GM23338 (cell line): Measurements from ENCODE around the gene XXYLT1. TPM values are rescaled to one million over a fixed set of nuclear protein-coding genes. Genes with fewer than 3 reads are reported as not detected.

Source experiments
- ATAC-seq: fragments of 200-7000 bp; cut with Tn5 transposase; 3 replicates; pipeline ENCODE4 v1.9.1; 2020
- DNase-seq: peaks from one replicate; pipeline ENCODE4 v3.0.0-alpha.2; 2015; ENCODE audit warnings: low spot score
- H2AFZ ChIP-seq: fragments of 200-600 bp; sonication (generic); 2 replicates; pipeline ENCODE4 v1.8.0; 2016; ENCODE audit warnings: antibody characterized with exemption, mild to moderate bottlenecking, moderate library complexity
- H3F3A ChIP-seq: fragments of 200-600 bp; sonication (generic); replicated peaks from 2 replicates; pipeline ENCODE4 v1.8.0; 2017; ENCODE audit warnings: antibody characterized with exemption, mixed run types, low read depth
- H3K27ac ChIP-seq: fragments of 200-600 bp; sonication (generic); 2 replicates; pipeline ENCODE4 v1.6.1; 2016; ENCODE audit warnings: low read depth
- H3K27me3 ChIP-seq: fragments of 200-600 bp; sonication (generic); 2 replicates; pipeline ENCODE4 v1.8.0; 2016; ENCODE audit warnings: mild to moderate bottlenecking, mixed run types, moderate library complexity; ENCODE audit not compliant: insufficient read depth
- H3K36me3 ChIP-seq: fragments of 200-600 bp; sonication (generic); 2 replicates; pipeline ENCODE4 v1.8.0; 2016; ENCODE audit warnings: mild to moderate bottlenecking; ENCODE audit not compliant: insufficient read depth
- H3K4me1 ChIP-seq: fragments of 200-600 bp; sonication (generic); 2 replicates; pipeline ENCODE4 v1.8.0; 2016; ENCODE audit warnings: mild to moderate bottlenecking, moderate library complexity; ENCODE audit not compliant: insufficient read depth
- H3K4me2 ChIP-seq: fragments of 200-600 bp; sonication (generic); 2 replicates; pipeline ENCODE4 v1.7.1; 2017; ENCODE audit warnings: mixed run types
- H3K4me3 ChIP-seq: fragments of 200-600 bp; sonication (generic); 2 replicates; pipeline ENCODE4 v1.6.1; 2016; ENCODE audit warnings: mixed run types
- H3K79me2 ChIP-seq: fragments of 200-600 bp; sonication (generic); replicated peaks from 2 replicates; pipeline ENCODE4 v1.8.0; 2017; ENCODE audit warnings: mild to moderate bottlenecking; ENCODE audit not compliant: insufficient read depth
- H3K9me2 ChIP-seq: fragments of 200-600 bp; sonication (generic); 2 replicates; pipeline ENCODE4 v1.8.0; 2017; ENCODE audit not compliant: insufficient read depth
- H4K20me1 ChIP-seq: fragments of 200-600 bp; sonication (generic); replicated peaks from 2 replicates; pipeline ENCODE4 v1.8.0; 2017; ENCODE audit warnings: mild to moderate bottlenecking; ENCODE audit not compliant: insufficient read depth
- H3K27ac Mint-ChIP-seq: 2 replicates; pipeline ENCODE4 v1.8.0; 2020; ENCODE audit warnings: inconsistent platforms, mild to moderate bottlenecking, moderate library complexity, mixed read lengths
- H3K27me3 Mint-ChIP-seq: 3 replicates; pipeline ENCODE4 v1.8.0; 2022; ENCODE audit warnings: low read depth, mild to moderate bottlenecking, moderate library complexity, mixed read lengths, inconsistent platforms; ENCODE audit not compliant: insufficient read depth, poor library complexity
- H3K36me3 Mint-ChIP-seq: 3 replicates; pipeline ENCODE4 v1.8.0; 2021; ENCODE audit warnings: low read depth, mild to moderate bottlenecking, inconsistent platforms, moderate library complexity, mixed read lengths
- H3K4me1 Mint-ChIP-seq: 3 replicates; pipeline ENCODE4 v1.8.0; 2020; ENCODE audit warnings: mild to moderate bottlenecking, inconsistent platforms, mixed read lengths
- H3K4me3 Mint-ChIP-seq: 3 replicates; pipeline ENCODE4 v1.8.0; 2021; ENCODE audit warnings: moderate library complexity, mild to moderate bottlenecking, inconsistent platforms, mixed read lengths
- H3K9me3 Mint-ChIP-seq: 3 replicates; pipeline ENCODE4 v1.8.0; 2020; ENCODE audit warnings: moderate library complexity, mild to moderate bottlenecking, inconsistent platforms, mixed read lengths
- ETS1 ChIP-seq: IDR thresholded peaks from 2 replicates; pipeline ENCODE4 v1.6.1; 2016; ENCODE audit warnings: antibody characterized with exemption
- EZH2phosphoT487 ChIP-seq: fragments of 200-600 bp; sonication (generic); IDR thresholded peaks from one replicate; pipeline ENCODE4 v1.8.1; 2018; ENCODE audit warnings: antibody characterized with exemption; ENCODE audit not compliant: unreplicated experiment
- NANOG ChIP-seq: IDR thresholded peaks from 2 replicates; pipeline ENCODE4 v1.6.1; 2016; ENCODE audit warnings: antibody characterized with exemption, borderline replicate concordance
- POLR2AphosphoS5 ChIP-seq: IDR thresholded peaks from 2 replicates; pipeline ENCODE4 v1.6.1; 2016; ENCODE audit warnings: antibody characterized with exemption, low read depth
- REST ChIP-seq: IDR thresholded peaks from one replicate; pipeline ENCODE4 v1.6.1; 2018; ENCODE audit warnings: antibody characterized with exemption; ENCODE audit not compliant: unreplicated experiment
- STAT1 ChIP-seq: IDR thresholded peaks from one replicate; pipeline ENCODE4 v1.6.1; 2016; ENCODE audit warnings: antibody characterized with exemption; ENCODE audit not compliant: unreplicated experiment
- ZNF114 ChIP-seq: fragments of 250-450 bp; sonication (Bioruptor Pico); IDR thresholded peaks from 2 replicates; pipeline ENCODE4 v1.5.0; 2020; ENCODE audit warnings: mild to moderate bottlenecking, moderate library complexity
- polyA plus RNA-seq: library from polyadenylated mRNA; unstranded; fragments of >200 nt; fragmentation: Nextera tagmentation; extraction: Ambion mirVana; gene quantifications from 2 replicates; pipeline ENCODE4 v1.2.1, GENCODE V29; 2016
- total RNA-seq: library from RNA; depleted of rRNA; stranded (reverse); fragments of >200 nt; shearing (Covaris generic); gene quantifications from 2 replicates; pipeline ENCODE4 v1.2.3, GENCODE V29; 2014
- TF ChIP-seq, protein P1 (sequence below), 2 experiments: fragments of 200-600 bp in 1 of 2; sonication (generic) in 1 of 2; conservative IDR thresholded peaks; 2 replicates each; pipeline versions ENCODE4 v1.5.1 to v1.6.1; 2016 to 2017; ENCODE audit warnings: antibody characterized with exemption in 2 of 2, low read depth in 2 of 2, mild to moderate bottlenecking in 2 of 2, moderate library complexity in 1 of 2

The XXYLT1 gene
- total and polyA plus RNA-seq, 2 experiments from 2014 or later, result 13.5 to 34.8 TPM

- TF ChIP-seq STAT1, result no peak
These were observed 4.5 kb downstream of the XXYLT1 start (continued) for GRCh38 chr3:195266428-195266827.

- Histone ChIP-seq H3F3A (peaks cover 13% of the 10 kb centered on the region; the same call in 1 of the 2 replicates), H3K9me2 (no peaks in the 10 kb centered on the region), H3K27me3 (no peaks in the 10 kb centered on the region), H4K20me1 (peaks cover 79% of the 10 kb centered on the region), H2AFZ (no peak overlapping the region), H3K36me3 (no peaks in the 10 kb centered on the region), H3K79me2 (peaks cover 88% of the 10 kb centered on the region), H3K27ac (no peak overlapping the region), H3K4me1 (peaks cover 15% of the 10 kb centered on the region; the same call in 1 of the 2 replicates), H3K4me3 (no peak overlapping the region), H3K4me2 (no peak overlapping the region)
- DNase-seq (no peak), ATAC-seq (no peak)
- peaks cover 9% of the 10 kb centered on the region for H3K27me3 Mint-ChIP-seq
- peaks cover 30% of the 10 kb centered on the region for H3K36me3 Mint-ChIP-seq
- H3K4me3 Mint-ChIP-seq, result no peak overlapping the region
- no peak overlapping the region for H3K27ac Mint-ChIP-seq
- TF ChIP-seq ETS1 (no peak), REST (no peak), POLR2AphosphoS5 (no peak), NANOG (no peak), EZH2phosphoT487 (no peak), ZNF114 (CRISPR knock-in tag) (no peak)
- TF ChIP-seq, protein P1, sequence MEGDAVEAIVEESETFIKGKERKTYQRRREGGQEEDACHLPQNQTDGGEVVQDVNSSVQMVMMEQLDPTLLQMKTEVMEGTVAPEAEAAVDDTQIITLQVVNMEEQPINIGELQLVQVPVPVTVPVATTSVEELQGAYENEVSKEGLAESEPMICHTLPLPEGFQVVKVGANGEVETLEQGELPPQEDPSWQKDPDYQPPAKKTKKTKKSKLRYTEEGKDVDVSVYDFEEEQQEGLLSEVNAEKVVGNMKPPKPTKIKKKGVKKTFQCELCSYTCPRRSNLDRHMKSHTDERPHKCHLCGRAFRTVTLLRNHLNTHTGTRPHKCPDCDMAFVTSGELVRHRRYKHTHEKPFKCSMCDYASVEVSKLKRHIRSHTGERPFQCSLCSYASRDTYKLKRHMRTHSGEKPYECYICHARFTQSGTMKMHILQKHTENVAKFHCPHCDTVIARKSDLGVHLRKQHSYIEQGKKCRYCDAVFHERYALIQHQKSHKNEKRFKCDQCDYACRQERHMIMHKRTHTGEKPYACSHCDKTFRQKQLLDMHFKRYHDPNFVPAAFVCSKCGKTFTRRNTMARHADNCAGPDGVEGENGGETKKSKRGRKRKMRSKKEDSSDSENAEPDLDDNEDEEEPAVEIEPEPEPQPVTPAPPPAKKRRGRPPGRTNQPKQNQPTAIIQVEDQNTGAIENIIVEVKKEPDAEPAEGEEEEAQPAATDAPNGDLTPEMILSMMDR (conservative IDR thresholded peaks at IDR 0.05; ENCODE audit: low read depth in 2 of 2), result peak; percentile 34 to 52
- peaks cover 40% of the 10 kb centered on the region for H3K4me1 Mint-ChIP-seq
- no peaks in the 10 kb centered on the region for H3K9me3 Mint-ChIP-seq
These were observed 5.5 kb downstream of the XXYLT1 start for GRCh38 chr3:195265363-195265976.
